NCI-H345 treated with DMSO at 0.1 percent for 48 hours (cell line): ENCODE data around the gene TRAP1.
"Not testable (repeated sequence)": the region's sequence is repeated elsewhere in the genome, so short reads cannot be mapped to it uniquely, and the experiment has no call there.

Experiments used
- DNase-seq: peaks from one replicate; lab custom pipeline; 2025; ENCODE audit not compliant: unreplicated experiment; lab: John Stamatoyannopoulos, UW

TRAP1 gene

GRCh38 chr16:3674513-3675295, 42.6 kb downstream of the TRAP1 start:
- no peak for DNase-seq

- DNase-seq: no peak
Observed at GRCh38 chr16:3673676-3674377, 43.5 kb downstream of the TRAP1 start.

GRCh38 chr16:3673201-3673600, 44.1 kb downstream of the TRAP1 start:
- no peak for DNase-seq

DNA sequence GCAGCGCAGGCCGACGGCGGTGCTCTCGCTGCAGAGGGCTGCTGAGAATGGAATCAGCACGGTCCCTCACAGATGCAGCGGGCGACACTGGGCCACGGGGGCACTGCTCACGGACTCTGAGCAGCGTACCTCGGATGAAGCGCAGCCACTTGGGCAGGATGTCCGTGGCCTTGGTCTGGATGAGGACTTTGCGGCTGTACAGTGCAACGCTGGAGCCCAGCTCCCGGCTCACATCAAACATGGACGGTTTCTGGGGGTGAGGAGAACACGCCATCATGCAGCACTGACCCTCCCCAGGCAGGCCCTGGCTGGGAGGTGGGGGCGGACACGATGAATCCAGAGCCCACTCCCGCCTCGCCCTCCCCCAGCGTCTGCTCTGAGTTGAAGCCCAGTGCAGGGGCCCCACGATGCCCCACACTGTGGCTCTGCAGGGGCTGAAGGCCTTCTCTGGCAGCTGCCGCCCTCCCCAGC, 44.7 kb downstream of the TRAP1 start:
- no peak for DNase-seq

GRCh38 chr16:3671424-3671823, 45.9 kb downstream of the TRAP1 start:
- DNase-seq: no peak

DNA sequence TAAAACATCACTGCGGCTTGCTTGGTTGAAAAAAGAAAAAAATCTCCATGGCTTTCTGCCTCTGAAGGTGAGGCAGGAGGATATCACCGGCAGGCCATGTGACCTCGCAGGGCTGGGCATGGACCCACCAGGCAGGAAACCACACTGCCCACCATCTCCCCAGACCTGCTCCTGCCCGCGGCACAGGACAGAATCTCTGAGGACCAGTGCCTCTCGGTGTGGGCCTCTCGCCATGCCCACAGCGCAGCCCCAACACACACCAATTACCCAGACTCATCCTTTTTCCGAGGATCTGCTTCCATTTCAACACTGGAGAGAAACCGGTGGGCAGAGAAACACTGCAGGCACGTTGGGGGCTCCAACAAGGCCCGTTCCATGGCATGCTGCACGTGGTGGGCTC, 46.6 kb downstream of the TRAP1 start:
- DNase-seq: no peak

DNA sequence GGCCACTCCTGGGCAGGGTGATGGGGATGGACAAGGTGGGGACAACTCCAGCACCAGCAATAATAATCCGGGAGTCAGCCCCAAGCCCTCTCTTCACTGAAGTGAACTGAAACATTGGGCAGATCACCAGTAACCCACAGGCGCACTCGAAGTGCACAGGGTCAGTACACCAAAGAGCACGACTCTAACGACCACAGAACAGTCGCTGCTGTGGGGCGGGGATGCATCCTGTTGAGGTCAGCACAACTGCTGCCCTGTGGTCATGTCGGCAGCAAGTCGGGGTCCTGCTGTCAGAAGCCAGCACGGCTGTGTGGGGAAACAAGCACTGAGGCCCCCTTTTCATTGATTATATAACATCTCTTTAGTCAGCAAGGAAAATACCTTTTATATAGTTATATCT, 48.2 kb downstream of the TRAP1 start:
- no peak for DNase-seq

DNA sequence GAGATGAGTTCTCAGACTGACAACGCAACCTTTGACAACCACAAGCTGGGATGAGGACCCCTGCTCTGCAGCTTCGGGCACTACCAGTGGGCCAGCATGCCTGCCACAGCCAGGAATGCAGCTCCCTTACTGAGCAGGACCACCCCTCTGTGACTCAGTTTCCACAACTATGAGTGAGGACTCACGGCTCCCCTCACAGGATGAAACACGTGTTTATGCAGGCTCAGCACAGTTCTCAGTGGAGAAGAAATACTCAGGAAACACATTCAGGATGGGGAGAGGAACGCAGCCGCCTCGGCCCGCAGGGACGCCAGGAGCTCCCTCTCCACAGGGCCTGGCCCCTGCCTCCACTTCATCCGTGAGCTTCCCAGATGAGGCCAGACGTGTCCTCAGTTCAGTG, 48.7 kb downstream of the TRAP1 start:
- DNase-seq: no peak

GRCh38 chr16:3665508-3665907, 51.8 kb downstream of the TRAP1 start:
- no peak for DNase-seq

GRCh38 chr16:3664187-3664896, 53.0 kb downstream of the TRAP1 start:
- no peak for DNase-seq

DNA sequence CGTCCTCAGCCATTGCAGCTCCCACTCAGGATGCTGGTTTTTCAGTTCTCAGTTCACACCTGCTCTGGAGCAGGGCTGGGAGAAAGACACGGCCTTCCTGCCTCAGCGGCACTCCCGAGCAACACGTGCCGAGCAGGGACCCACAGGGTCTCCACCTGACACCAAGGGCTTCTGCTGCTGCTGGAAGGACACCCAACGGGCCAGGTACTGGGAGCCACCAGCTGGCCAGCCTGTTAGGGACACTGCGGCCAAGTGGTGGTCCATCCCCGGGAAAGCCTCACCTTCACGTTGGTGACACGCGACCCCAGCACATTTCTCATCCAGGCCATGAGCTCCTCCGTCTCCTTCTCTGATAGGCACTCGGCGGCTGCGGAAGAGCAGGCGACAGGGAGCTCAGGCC, 54.7 kb downstream of the TRAP1 start:
- DNase-seq: no peak

- DNase-seq: no peak
Observed at GRCh38 chr16:3661922-3662321, 55.4 kb downstream of the TRAP1 start.

GRCh38 chr16:3661311-3661710, 56.0 kb downstream of the TRAP1 start:
- no peak for DNase-seq

DNA sequence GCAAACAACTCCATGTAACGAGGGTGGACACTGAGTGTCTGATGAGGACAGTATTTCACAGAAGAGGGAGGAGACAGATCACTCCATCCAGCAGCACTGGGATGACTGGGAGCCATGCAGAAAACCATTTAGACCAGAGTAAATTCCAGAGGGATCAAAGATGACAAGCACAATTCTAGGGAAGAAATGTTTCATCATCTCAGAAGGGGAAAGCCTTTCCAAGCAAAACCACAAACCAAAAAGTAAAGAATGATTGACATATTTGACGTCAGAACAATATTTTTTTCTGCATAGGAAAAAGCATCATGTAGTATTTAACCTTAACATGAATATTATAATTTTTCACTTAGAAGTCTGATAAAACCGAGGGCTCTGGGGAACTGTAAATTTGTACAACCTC, 58.1 kb downstream of the TRAP1 start:
- no peak for DNase-seq

DNA sequence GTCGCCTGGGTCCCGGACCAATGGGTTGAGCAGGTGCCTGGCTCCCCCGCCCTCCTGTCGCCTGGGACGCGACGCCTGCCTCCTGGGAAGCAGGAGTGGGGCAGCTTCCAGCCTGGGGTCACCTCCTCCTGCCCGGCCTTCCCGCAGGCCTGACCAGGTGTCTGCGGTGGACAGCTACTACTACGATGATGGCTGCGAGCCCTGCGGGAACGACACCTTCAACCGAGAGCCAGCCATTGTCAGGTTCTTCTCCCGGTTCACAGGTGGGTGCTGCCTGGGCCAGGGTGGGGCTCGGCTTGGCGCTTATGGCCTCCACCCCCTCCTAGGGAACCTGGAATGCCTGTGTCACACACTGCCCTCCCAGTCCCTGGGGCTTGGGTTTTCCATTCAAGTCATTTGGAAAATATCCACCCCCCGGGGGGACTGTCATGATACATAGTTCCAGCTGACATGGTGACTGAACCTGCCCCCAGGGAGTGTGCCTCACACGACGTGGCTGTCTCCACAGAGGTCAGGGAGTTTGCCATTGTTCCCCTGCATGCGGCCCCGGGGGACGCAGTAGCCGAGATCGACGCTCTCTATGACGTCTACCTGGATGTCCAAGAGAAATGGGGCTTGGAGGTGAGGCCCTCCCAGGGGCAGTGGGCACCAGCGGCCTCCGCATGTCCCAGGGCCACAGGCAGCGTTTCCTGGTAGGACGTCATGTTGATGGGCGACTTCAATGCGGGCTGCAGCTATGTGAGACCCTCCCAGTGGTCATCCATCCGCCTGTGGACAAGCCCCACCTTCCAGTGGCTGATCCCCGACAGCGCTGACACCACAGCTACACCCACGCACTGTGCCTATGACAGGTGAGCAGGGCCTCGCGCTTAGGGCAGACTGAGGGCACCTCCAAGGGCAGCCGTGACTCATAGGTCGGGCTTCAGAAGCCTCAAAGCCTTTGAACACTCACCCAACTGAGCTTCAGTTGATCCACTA, 60.5 kb downstream of the TRAP1 start:
- no peak for DNase-seq

DNA sequence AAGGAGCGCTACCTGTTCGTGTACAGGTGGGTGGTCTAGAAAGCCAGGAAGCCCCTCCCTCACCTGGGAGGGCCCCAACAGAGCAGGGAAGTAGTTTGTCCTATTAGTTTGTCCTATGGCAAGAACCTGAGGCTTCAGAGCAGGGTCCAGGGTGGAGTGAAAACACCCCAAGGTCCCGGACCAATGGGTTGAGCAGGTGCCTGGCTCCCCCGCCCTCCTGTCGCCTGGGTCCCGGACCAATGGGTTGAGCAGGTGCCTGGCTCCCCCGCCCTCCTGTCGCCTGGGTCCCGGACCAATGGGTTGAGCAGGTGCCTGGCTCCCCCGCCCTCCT, 61.2 kb downstream of the TRAP1 start:
- not testable (repeated sequence) for DNase-seq

DNA sequence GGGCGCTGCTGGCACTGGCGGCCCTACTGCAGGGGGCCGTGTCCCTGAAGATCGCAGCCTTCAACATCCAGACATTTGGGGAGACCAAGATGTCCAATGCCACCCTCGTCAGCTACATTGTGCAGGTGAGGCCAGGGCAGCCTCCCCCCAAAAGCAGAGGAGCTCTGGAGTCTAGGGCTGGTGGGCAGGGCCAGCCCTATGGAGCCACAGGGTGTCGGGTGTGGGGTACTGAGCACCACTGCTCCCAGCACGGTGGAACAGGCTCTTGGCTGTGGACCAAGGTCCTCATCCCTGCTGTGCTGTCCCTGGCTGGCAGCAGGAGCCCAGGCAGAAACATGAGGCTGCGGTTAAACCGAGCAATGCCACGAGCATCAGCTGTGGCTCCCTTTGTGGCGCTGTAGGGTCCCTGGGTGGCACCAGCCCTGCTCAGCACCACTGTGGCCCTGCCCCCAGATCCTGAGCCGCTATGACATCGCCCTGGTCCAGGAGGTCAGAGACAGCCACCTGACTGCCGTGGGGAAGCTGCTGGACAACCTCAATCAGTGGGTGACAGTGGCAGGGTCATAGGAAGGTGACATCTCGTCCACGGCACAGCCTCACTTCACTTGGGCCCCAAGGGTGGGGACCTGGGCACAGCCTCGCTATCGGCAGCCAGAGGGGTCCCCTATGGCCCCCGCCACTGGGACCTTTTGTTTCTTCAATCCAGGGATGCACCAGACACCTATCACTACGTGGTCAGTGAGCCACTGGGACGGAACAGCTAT, 61.7 kb downstream of the TRAP1 start:
- no peak for DNase-seq

GRCh38 chr16:3655030-3655395, 62.3 kb downstream of the TRAP1 start:
- no peak for DNase-seq

DNA sequence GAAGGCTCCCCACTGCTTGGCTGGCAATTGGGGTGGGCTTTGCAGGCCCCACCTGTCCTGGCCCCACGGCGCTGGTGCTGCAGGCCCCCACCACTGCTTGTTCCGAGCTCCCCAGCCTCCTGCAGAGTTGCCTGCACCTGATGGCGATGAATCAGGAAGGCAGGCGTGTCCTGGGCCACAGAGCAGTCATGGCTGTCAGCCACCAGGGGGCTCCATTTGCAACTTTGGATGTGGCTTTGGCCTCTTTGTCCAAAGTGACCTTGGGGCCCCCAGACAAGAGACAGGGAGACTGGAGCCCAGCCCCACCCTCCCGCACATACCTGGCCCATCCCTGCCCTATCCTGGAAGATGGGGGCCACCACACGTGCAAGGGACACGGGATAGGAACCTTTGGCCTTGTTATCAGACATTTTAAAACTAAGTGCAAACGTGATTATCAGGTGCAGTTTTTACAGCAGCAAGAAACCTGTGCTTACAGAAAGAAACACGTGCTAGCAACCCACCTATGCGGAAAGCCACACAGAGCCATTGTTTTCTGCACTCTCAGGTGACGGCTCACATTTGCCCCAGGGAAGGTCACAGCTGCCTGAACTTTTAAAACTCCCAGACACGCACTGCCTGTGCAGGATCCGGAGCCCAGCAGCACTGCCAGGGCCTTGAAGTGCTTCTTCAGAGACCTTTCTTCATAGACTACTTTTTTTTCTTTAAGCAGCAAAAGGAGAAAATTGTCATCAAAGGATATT, 62.9 kb downstream of the TRAP1 start, which contains the start of gene DNASE1:
TSS of gene DNASE1 (plus strand) at position 443 of the 743 bp plus-strand sequence. CDS start 683 bp downstream, outside the sequence.
- no peak for DNase-seq
